Retinal pigment epithelial cell (primary cell): Measurements from ENCODE around the gene KAT6B.

Source experiments
- DNase-seq: peaks from one replicate; pipeline ENCODE4 v3.0.0-alpha.2; 2010; ENCODE audit warnings: low read depth
- H3K4me3 ChIP-seq: 2 replicates; pipeline ENCODE4 v1.5.1; 2011; ENCODE audit warnings: mild to moderate bottlenecking, low read length, control low read depth, moderate library complexity
- CTCF ChIP-seq: conservative IDR thresholded peaks from 2 replicates; pipeline ENCODE4 v1.5.1; 2011; ENCODE audit warnings: low read depth, low read length, control low read depth, inconsistent platforms

Gene KAT6B

DNA sequence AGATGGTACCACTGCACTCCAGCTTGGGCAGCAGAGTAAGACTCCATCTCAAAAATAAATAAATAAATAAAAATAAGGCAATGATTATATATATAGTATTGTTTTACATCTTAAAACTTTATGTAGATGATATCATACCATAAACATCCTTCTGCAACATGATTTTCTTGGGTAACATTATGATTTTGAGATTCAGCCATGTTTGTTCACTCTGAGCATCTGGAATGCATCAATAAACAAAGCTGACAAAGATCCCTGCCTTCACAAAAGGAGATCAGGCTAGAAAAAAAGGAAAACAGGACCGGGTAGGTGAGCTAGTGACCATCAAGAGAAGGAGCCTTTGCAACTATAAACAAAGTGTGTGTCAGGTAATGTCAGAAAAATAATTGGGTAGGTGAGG lies 31.9 kb upstream of the KAT6B start:
- DNase-seq = no peak
- no peak overlapping the region for H3K4me3 ChIP-seq
- TF ChIP-seq CTCF = no peak

GRCh38 chr10:74797550-74797949 lies 28.9 kb upstream of the KAT6B start:
- no peak for DNase-seq
- no peak for TF ChIP-seq CTCF
- H3K4me3 ChIP-seq = no peak overlapping the region

DNA sequence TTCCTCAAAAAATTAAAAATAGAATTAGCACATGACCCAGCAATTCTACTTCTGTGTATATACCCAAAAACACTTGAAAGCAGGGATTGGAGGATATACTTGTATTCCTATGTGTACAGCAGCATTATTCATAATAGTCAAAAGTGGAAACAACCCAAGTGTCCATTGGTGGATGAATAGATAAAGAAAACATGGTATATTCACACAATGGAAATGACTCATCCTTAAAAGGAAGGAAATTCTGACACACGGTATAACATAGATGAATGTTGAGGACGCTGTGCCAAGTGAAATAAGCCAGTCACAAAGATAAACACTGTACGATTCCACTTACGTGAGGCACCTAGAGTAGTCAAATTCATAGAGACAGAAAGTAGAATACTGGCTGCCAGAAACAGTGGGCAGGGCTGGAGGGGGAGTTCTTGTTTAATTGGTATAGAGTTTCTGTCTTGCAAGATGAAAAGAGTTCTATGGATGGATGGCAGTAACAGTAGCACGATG lies 26.6 kb upstream of the KAT6B start:
- no peak overlapping the region for H3K4me3 ChIP-seq
- DNase-seq = no peak
- no peak for TF ChIP-seq CTCF

DNA sequence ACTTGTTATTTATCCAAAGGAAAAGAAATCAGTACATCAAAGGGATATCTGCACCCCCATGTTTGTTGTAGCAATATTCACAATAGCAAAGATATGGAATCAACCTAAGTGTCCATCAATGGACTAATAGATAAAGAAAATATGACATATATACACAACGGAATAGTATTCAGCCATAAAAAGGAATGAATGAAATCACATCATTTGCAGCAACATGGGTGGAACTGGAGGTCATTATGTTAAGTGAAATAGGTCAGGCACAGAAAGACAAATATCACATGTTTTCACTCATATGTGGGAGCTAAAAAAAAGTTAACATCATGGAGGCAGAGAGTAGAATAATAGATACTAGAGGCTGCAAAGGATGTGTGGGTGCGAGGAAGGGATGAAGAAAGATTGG lies 25.0 kb upstream of the KAT6B start:
- no peak overlapping the region for H3K4me3 ChIP-seq
- DNase-seq = no peak
- TF ChIP-seq CTCF = no peak

GRCh38 chr10:74808501-74808900 lies 17.9 kb upstream of the KAT6B start:
- no peak for DNase-seq
- no peak overlapping the region for H3K4me3 ChIP-seq
- TF ChIP-seq CTCF = no peak

- no peak for TF ChIP-seq CTCF
- H3K4me3 ChIP-seq = no peak overlapping the region
- DNase-seq = no peak
These were observed 16.3 kb upstream of the KAT6B start for GRCh38 chr10:74810087-74810486.

DNA sequence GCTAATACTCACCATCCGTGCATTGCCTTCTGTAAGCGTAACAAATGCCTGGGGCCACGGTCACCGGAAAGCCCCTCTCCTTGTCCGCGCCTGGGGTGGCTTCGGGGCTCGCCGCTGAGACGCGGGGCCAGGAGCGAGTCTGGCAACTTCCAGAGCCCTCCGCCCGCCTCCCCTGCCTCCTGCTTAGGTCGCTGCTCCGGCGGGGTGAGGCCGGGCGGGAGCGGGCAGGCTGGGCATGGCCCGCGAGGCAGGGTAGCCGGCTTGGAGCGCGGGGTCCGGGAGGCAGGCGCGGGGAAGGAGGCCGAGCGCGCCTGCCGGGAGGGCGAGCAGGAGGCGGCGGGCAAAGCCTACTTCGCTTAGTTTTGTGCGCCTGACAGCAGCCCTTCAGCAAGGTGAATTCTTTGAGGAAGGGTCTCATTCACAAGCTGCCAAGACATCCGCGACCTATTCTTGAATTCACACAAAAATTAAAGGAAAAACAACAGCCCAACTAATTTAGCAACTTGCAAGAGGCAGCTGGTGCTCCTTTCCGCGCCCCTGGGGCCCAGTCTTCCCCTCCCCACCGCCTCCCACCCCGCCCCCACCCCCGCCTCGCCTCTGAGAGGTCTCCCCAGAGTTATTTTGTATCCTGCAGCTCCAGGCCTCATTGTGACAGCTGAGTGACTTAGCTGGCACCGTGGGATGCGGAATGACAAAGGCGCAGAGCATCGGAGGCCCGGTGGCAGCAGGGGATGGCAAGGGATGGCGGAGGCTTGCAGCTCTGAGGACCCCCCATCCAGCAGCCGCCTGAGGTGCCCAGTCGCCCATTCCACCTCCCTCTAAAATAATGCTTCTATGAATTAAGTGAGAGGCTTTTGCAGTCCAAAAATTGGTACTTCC lies 12.8 kb upstream of the KAT6B start:
- no peak for DNase-seq
- TF ChIP-seq CTCF = no peak
- no peak overlapping the region for H3K4me3 ChIP-seq
